ENCODE data around the gene CBFA2T3.

The CBFA2T3 gene

DNA sequence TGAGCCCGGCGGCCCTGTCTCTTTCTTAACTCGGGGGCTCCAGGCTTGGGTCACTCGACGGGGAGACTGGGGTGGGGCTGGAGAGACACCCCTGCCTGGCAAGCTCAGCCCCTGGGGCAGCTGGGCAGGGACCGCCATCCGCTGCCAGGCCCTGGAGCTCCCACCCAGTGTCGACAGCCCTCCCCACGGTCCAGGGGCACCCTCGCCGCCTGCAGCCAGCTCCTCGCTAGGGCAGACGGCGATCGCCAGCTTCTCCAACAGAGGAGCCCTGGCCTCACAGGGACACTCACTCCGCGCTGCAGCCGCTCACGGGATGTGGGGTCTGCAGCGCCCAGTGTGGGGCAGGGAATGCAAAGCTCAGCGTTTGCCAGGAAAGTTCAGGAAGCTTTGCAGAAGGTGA, 149.3 kb downstream of the CBFA2T3 start:
- TF ChIP-seq ZNF274 (IDR thresholded peaks at IDR 0.05; ENCODE audit: low read depth, low read length): no peak
- Histone ChIP-seq H3K36me3 (ENCODE audit: insufficient read depth, insufficient read length, low read length) (peaks cover 42% of the 10 kb centered on the region), H3K27me3 (ENCODE audit: insufficient read depth, insufficient read length) (no peaks in the 10 kb centered on the region), H3K9me3 (ENCODE audit: insufficient read depth, low read length) (no peaks in the 10 kb centered on the region), H3K4me3 (ENCODE audit: insufficient read length, low read depth) (no peak overlapping the region), H3K4me1 (ENCODE audit: insufficient read depth, insufficient read length) (peaks cover 6% of the 10 kb centered on the region), H3K9ac (ENCODE audit: insufficient read length, low read depth) (no peak overlapping the region)
- no peak for DNase-seq (ENCODE audit: low read depth, low spot score)

GRCh38 chr16:88826070-88826840, 150.8 kb downstream of the CBFA2T3 start:
- H3K4me1 ChIP-seq (ENCODE audit: insufficient read depth, insufficient read length): peaks cover under 1% of the 10 kb centered on the region
- H3K9me3 ChIP-seq (ENCODE audit: insufficient read depth, low read length): no peaks in the 10 kb centered on the region
- H3K36me3 ChIP-seq (ENCODE audit: insufficient read depth, insufficient read length, low read length): peaks cover 45% of the 10 kb centered on the region
- no peak overlapping the region for H3K4me3 ChIP-seq (ENCODE audit: insufficient read length, low read depth)
- no peak for DNase-seq (ENCODE audit: low read depth, low spot score)
- TF ChIP-seq ZNF274 (IDR thresholded peaks at IDR 0.05; ENCODE audit: low read depth, low read length): no peak
- no peak for TF ChIP-seq YY1 (IDR thresholded peaks at IDR 0.05; ENCODE audit: insufficient read depth, insufficient read length)
- TF ChIP-seq SUZ12 (IDR thresholded peaks at IDR 0.05; ENCODE audit: extremely low read depth, insufficient read depth, insufficient read length): no peak
- peak overlapping the region; percentile 45 for H3K9ac ChIP-seq (ENCODE audit: insufficient read length, low read depth)
- H3K27me3 ChIP-seq (ENCODE audit: insufficient read depth, insufficient read length): no peaks in the 10 kb centered on the region

DNA sequence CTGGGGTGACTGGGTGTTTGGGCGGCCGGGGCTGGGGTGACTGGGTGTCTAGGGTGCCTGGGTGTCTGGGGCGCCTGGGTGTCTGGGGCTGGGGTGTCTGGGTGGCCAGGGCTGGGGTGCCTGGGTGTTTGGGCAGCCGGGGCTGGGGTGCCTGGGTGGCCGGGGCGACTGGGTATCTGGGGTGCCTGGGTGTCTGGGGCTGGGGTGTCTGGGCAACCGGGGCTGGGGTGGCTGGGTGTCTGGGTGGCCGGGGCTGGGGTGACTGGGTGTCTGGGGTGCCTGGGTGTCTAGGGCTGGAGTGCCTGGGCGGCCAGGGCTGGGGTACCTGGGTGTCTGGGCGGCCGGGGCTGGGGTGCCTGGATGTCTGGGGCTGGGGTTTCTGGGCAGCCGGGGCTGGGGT, 151.9 kb downstream of the CBFA2T3 start:
- no peak overlapping the region for H3K4me3 ChIP-seq (ENCODE audit: insufficient read length, low read depth)
- H3K36me3 ChIP-seq (ENCODE audit: insufficient read depth, insufficient read length, low read length): peaks cover 45% of the 10 kb centered on the region
- TF ChIP-seq YY1 (IDR thresholded peaks at IDR 0.05; ENCODE audit: insufficient read depth, insufficient read length) (no peak), SUZ12 (IDR thresholded peaks at IDR 0.05; ENCODE audit: extremely low read depth, insufficient read depth, insufficient read length) (no peak), ZNF274 (IDR thresholded peaks at IDR 0.05; ENCODE audit: low read depth, low read length) (no peak)
- H3K9me3 ChIP-seq (ENCODE audit: insufficient read depth, low read length): no peaks in the 10 kb centered on the region
- H3K27me3 ChIP-seq (ENCODE audit: insufficient read depth, insufficient read length): no peaks in the 10 kb centered on the region
- no peak for DNase-seq (ENCODE audit: low read depth, low spot score)
- peaks cover 6% of the 10 kb centered on the region for H3K4me1 ChIP-seq (ENCODE audit: insufficient read depth, insufficient read length)
- H3K9ac ChIP-seq (ENCODE audit: insufficient read length, low read depth): no peak overlapping the region
